ENCODE results near the gene ARHGEF38. TPM values are rescaled to one million over a fixed set of nuclear protein-coding genes. Genes with fewer than 3 reads are reported as not detected.

Gene ARHGEF38
- total RNA-seq, 3 donors from 2014 or later (not counting 1 experiment from before 2014, with no cell fraction given), result not detected

DNA sequence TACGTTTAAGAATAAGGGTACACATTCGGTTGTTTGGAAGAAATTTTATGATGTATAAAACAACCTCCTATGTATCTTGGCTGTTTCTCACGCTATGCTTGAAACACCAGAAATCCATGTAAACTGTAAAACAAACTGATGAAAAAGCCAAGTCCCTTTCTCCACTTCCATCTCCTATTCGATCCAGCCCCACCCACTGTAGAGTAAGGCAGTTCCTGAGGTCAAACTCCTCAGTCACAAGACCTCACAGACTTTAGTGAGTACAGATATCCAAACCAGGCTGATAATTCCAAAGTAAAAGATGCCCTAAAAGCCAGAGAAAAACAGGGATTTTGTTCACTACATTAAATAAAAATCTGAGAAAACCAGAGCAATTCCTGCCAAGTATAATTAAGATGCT is 45.6 kb downstream of the ARHGEF38 start:
- intact Hi-C loops (cut with micrococcal nuclease), result no loop called here
- no peaks in the 10 kb centered on the region for H3K36me3 ChIP-seq (ENCODE audit: control insufficient read depth, insufficient read depth, low read length)
- Mint-ChIP-seq H3K27me3 (ENCODE audit: low read depth in 2 of 2) (peaks cover 0 to 2% of the 10 kb centered on the region in 2 donors), H3K36me3 (no peaks in the 10 kb centered on the region), H3K27ac (no peak overlapping the region), H3K4me1 (no peaks in the 10 kb centered on the region), H3K9me3 (no peaks in the 10 kb centered on the region), H3K4me3 (no peak overlapping the region)
- no peaks in the 10 kb centered on the region for H3K4me1 ChIP-seq (ENCODE audit: control insufficient read depth, insufficient read depth, low read length)
- DNase-seq, result no peak
- no peak overlapping the region for H3K4me3 ChIP-seq (ENCODE audit: low read length)
- no peaks in the 10 kb centered on the region for H3K9me3 ChIP-seq (ENCODE audit: control insufficient read depth, insufficient read depth, low read length)
- TF ChIP-seq, protein P1, sequence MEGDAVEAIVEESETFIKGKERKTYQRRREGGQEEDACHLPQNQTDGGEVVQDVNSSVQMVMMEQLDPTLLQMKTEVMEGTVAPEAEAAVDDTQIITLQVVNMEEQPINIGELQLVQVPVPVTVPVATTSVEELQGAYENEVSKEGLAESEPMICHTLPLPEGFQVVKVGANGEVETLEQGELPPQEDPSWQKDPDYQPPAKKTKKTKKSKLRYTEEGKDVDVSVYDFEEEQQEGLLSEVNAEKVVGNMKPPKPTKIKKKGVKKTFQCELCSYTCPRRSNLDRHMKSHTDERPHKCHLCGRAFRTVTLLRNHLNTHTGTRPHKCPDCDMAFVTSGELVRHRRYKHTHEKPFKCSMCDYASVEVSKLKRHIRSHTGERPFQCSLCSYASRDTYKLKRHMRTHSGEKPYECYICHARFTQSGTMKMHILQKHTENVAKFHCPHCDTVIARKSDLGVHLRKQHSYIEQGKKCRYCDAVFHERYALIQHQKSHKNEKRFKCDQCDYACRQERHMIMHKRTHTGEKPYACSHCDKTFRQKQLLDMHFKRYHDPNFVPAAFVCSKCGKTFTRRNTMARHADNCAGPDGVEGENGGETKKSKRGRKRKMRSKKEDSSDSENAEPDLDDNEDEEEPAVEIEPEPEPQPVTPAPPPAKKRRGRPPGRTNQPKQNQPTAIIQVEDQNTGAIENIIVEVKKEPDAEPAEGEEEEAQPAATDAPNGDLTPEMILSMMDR (IDR thresholded peaks at IDR 0.05), result no peak
- H3K27ac ChIP-seq (ENCODE audit: low read length), result no peak overlapping the region
- 84% methylated on average over 2 of the region's 4 CpGs for WGBS (ENCODE audit: insufficient coverage)
- H3K27me3 ChIP-seq (ENCODE audit: control insufficient read depth, insufficient read depth, low read length), result no peaks in the 10 kb centered on the region
- ATAC-seq, result no peak

GRCh38 chr4:105598787-105599186 is 46.4 kb downstream of the ARHGEF38 start:
- DNase-seq (no peak), ATAC-seq (no peak)
- H3K27me3 ChIP-seq (ENCODE audit: control insufficient read depth, insufficient read depth, low read length), result no peaks in the 10 kb centered on the region
- Mint-ChIP-seq H3K36me3 (no peaks in the 10 kb centered on the region), H3K27me3 (ENCODE audit: low read depth in 2 of 2) (peaks cover 0 to 2% of the 10 kb centered on the region in 2 donors), H3K27ac (no peak overlapping the region), H3K4me1 (no peaks in the 10 kb centered on the region), H3K4me3 (no peak overlapping the region), H3K9me3 (no peaks in the 10 kb centered on the region)
- H3K36me3 ChIP-seq (ENCODE audit: control insufficient read depth, insufficient read depth, low read length), result no peaks in the 10 kb centered on the region
- WGBS (ENCODE audit: insufficient coverage), result no CpG with 5 or more reads among the region's 1 CpG
- TF ChIP-seq, protein P1 (IDR thresholded peaks at IDR 0.05), result no peak
- no peak overlapping the region for H3K4me3 ChIP-seq (ENCODE audit: low read length)
- H3K9me3 ChIP-seq (ENCODE audit: control insufficient read depth, insufficient read depth, low read length), result no peaks in the 10 kb centered on the region
- intact Hi-C loops (cut with micrococcal nuclease), result no loop called here
- H3K27ac ChIP-seq (ENCODE audit: low read length), result no peak overlapping the region
- H3K4me1 ChIP-seq (ENCODE audit: control insufficient read depth, insufficient read depth, low read length), result no peaks in the 10 kb centered on the region

GRCh38 chr4:105599482-105599881 is 47.1 kb downstream of the ARHGEF38 start:
- Histone ChIP-seq H3K36me3 (ENCODE audit: control insufficient read depth, insufficient read depth, low read length) (no peaks in the 10 kb centered on the region), H3K27ac (ENCODE audit: low read length) (no peak overlapping the region), H3K4me1 (ENCODE audit: control insufficient read depth, insufficient read depth, low read length) (no peaks in the 10 kb centered on the region), H3K4me3 (ENCODE audit: low read length) (no peak overlapping the region), H3K9me3 (ENCODE audit: control insufficient read depth, insufficient read depth, low read length) (no peaks in the 10 kb centered on the region), H3K27me3 (ENCODE audit: control insufficient read depth, insufficient read depth, low read length) (no peaks in the 10 kb centered on the region)
- Mint-ChIP-seq H3K36me3 (no peaks in the 10 kb centered on the region), H3K9me3 (no peaks in the 10 kb centered on the region), H3K4me1 (no peaks in the 10 kb centered on the region), H3K4me3 (no peak overlapping the region), H3K27me3 (ENCODE audit: low read depth in 2 of 2) (peaks cover 0 to 2% of the 10 kb centered on the region in 2 donors), H3K27ac (no peak overlapping the region)
- no peak for ATAC-seq
- intact Hi-C loops (cut with micrococcal nuclease), result no loop called here
- 100% methylated on average over 1 of the region's 3 CpGs for WGBS (ENCODE audit: insufficient coverage)
- no peak for DNase-seq
- TF ChIP-seq, protein P1 (IDR thresholded peaks at IDR 0.05), result no peak

DNA sequence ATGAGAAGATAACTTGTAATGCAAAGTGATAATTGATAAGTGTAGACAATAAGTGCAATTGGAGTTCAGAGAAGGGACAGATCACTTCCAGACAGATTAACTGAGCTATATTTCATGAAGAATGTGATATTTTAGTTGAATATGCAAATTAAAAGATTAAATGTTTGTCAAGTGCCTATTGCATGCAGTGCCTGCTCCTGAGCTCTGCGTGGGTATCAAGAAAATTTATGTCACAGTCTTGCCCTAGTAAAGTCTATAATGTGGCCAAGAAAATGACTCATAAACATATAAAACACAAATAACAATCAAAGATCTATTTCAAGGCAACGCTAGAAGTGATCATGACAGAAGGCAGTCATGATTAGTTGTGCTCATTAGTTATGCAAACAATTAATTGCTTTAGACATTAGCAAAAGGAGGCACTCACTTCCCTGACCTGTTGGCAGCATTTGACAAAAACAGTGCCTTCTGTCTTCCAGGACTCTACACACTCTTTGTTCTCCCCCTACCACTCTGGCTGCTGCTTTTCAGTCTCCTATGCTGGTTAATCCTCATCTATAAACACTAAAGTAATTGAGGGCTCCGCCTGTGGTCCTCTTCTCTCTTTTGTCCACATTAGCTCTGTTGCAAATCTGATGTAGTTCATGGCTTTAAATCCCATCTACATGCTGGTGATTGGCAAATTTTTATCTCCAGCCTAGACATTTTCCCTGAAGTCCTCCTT is 47.7 kb downstream of the ARHGEF38 start:
- Histone ChIP-seq H3K9me3 (ENCODE audit: control insufficient read depth, insufficient read depth, low read length) (no peaks in the 10 kb centered on the region), H3K27me3 (ENCODE audit: control insufficient read depth, insufficient read depth, low read length) (no peaks in the 10 kb centered on the region), H3K27ac (ENCODE audit: low read length) (no peak overlapping the region), H3K36me3 (ENCODE audit: control insufficient read depth, insufficient read depth, low read length) (no peaks in the 10 kb centered on the region), H3K4me1 (ENCODE audit: control insufficient read depth, insufficient read depth, low read length) (no peaks in the 10 kb centered on the region), H3K4me3 (ENCODE audit: low read length) (no peak overlapping the region)
- TF ChIP-seq, protein P1 (IDR thresholded peaks at IDR 0.05), result no peak
- no peaks in the 10 kb centered on the region for H3K9me3 Mint-ChIP-seq
- ATAC-seq, result no peak
- WGBS (ENCODE audit: insufficient coverage), result 92% methylated on average over 3 of the region's 3 CpGs
- no peaks in the 10 kb centered on the region for H3K4me1 Mint-ChIP-seq
- H3K4me3 Mint-ChIP-seq, result no peak overlapping the region
- intact Hi-C loops (cut with micrococcal nuclease), result no loop called here
- H3K36me3 Mint-ChIP-seq, result no peaks in the 10 kb centered on the region
- DNase-seq, result no peak
- H3K27ac Mint-ChIP-seq, result no peak overlapping the region
- H3K27me3 Mint-ChIP-seq (ENCODE audit: low read depth in 2 of 2), result peaks cover 0 to 2% of the 10 kb centered on the region in 2 donors
